GM12801 (cell line): ENCODE results near the gene SPATA46.

Experiments used
- CTCF ChIP-seq: IDR thresholded peaks from one replicate; pipeline ENCODE4 v1.5.1; 2011; ENCODE audit warnings: control low read depth; ENCODE audit not compliant: insufficient read length; ENCODE audit errors: extremely low read depth

Gene SPATA46

GRCh38 chr1:162370161-162370560 is 6.5 kb downstream of the SPATA46 start:
- no peak for TF ChIP-seq CTCF

DNA sequence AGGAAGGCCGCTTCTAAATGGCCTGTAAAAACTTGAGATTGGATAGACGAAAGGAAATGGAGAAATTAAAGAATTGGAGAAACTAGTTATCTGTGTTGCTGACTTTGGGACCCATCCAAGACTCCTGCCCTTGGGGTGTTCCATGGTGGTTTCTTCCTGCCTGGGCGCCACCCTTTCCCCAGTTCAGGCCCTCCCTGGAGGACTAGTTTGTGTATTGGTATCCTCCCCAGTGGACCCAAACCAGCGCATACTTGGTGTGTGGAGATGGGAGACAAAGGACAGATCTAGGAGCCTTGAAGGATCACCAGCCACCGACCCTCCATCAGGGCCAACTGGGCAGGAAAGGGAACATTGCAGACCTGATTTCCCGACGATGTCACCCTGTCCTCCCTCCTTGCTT is 7.1 kb downstream of the SPATA46 start:
- TF ChIP-seq CTCF = no peak

- TF ChIP-seq CTCF = no peak
Observed at GRCh38 chr1:162368451-162368850, 8.2 kb downstream of the SPATA46 start.

- no peak for TF ChIP-seq CTCF
Observed at GRCh38 chr1:162367772-162368171, 8.9 kb downstream of the SPATA46 start.

DNA sequence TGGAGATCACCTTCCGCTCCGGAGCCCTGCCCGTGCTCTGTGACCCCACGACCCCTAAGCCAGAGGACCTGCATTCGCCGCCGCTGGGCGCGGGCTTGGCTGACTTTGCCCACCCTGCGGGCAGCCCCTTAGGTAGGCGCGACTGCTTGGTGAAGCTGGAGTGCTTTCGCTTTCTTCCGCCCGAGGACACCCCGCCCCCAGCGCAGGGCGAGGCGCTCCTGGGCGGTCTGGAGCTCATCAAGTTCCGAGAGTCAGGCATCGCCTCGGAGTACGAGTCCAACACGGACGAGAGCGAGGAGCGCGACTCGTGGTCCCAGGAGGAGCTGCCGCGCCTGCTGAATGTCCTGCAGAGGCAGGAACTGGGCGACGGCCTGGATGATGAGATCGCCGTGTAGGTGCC is 9.6 kb downstream of the SPATA46 start:
- TF ChIP-seq CTCF = no peak

GRCh38 chr1:162366671-162367070 is 10.0 kb downstream of the SPATA46 start:
- TF ChIP-seq CTCF = no peak

DNA sequence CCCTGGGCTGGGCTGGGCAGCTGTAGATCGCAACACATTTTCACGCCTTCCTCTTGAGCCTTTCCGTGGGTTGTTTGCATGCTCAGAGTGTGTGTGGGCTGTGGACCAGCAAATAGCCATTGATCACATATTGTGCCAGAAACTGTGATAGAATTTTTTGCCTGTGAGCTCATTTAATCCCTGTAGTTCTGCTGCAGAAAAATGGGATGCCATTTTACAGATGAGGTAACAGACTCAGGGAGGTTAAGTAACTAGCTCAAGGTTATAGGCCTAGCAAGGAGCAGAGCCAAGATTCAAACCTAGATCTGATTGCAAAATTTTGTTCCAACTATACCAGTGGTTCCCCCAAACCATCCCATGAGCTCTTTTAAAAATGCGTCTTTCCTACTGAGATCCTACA is 10.5 kb downstream of the SPATA46 start:
- TF ChIP-seq CTCF = no peak
